ENCODE results near the gene SH3PXD2A. TPM values are rescaled to one million over a fixed set of nuclear protein-coding genes. Genes with fewer than 3 reads are reported as not detected.

Gene SH3PXD2A
- total RNA-seq, 1 donor from 2014 or later: 9.6 TPM

DNA sequence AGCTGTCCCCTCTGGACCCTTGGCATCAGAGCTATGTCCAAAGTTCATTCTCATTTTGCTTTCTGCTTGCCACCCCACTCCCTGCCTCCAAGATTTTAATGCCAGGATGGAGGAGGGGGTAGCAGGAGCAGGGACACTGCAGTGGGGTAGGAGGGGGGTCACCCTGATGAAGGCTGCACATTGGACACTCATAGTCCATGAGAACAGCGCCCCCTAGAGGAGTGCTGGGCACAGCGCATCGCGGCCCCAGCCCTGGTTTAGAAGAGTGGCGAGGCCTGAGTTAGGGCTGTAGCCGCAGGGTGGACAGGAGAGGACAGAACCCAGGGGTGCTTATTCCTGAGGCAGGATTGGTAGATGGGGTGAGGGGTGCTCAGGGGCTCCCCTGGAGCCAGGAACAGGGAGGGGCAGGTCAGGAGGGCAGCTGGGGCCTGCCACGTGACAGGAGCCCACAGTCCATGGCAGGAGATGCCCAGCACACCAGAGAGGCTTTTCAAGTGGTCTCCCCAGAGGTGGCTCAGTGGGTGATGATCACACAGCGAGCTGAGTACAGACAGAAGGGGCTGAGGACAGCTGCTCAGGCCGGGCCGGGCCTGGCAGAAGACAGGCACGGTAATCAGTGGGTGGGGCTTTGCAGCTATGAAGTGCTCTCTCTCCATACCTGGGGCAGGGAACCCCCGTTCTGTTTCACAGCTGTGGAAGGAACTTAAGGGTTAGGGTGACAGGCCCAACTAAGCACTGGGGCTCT is 290.4 kb downstream of the SH3PXD2A start:
- H3K9me3 Mint-ChIP-seq: no peaks in the 10 kb centered on the region
- no peaks in the 10 kb centered on the region for H3K36me3 Mint-ChIP-seq (ENCODE audit: low read depth)
- DNase-seq (ENCODE audit: low spot score): peak; percentile 25
- H3K4me3 Mint-ChIP-seq: no peak overlapping the region
- peaks cover 15% of the 10 kb centered on the region for H3K27me3 Mint-ChIP-seq (ENCODE audit: insufficient read depth)
- no peaks in the 10 kb centered on the region for H3K4me1 Mint-ChIP-seq (ENCODE audit: low read depth)
- intact Hi-C loops (cut with micrococcal nuclease): loop anchor here (10.0 kb wide), 1 partner anchor 150 kb away; no protein-coding TSS in a partner anchor
- H3K27ac Mint-ChIP-seq: no peak overlapping the region

GRCh38 chr10:103564116-103564501 is 291.3 kb downstream of the SH3PXD2A start:
- H3K4me3 Mint-ChIP-seq: no peak overlapping the region
- H3K4me1 Mint-ChIP-seq (ENCODE audit: low read depth): no peaks in the 10 kb centered on the region
- H3K9me3 Mint-ChIP-seq: no peaks in the 10 kb centered on the region
- no peak for DNase-seq (ENCODE audit: low spot score)
- H3K27ac Mint-ChIP-seq: no peak overlapping the region
- no peaks in the 10 kb centered on the region for H3K36me3 Mint-ChIP-seq (ENCODE audit: low read depth)
- H3K27me3 Mint-ChIP-seq (ENCODE audit: insufficient read depth): peaks cover 14% of the 10 kb centered on the region
- intact Hi-C loops (cut with micrococcal nuclease): loop anchor here (10.0 kb wide), 1 partner anchor 149 kb away; no protein-coding TSS in a partner anchor

GRCh38 chr10:103563231-103564115 is 291.9 kb downstream of the SH3PXD2A start:
- H3K4me3 Mint-ChIP-seq: no peak overlapping the region
- peaks cover 11% of the 10 kb centered on the region for H3K27me3 Mint-ChIP-seq (ENCODE audit: insufficient read depth)
- DNase-seq (ENCODE audit: low spot score): no peak
- H3K36me3 Mint-ChIP-seq (ENCODE audit: low read depth): no peaks in the 10 kb centered on the region
- H3K4me1 Mint-ChIP-seq (ENCODE audit: low read depth): no peaks in the 10 kb centered on the region
- H3K9me3 Mint-ChIP-seq: no peaks in the 10 kb centered on the region
- intact Hi-C loops (cut with micrococcal nuclease): loop anchor here (10.0 kb wide), 1 partner anchor 149 kb away; no protein-coding TSS in a partner anchor
- H3K27ac Mint-ChIP-seq: no peak overlapping the region

- DNase-seq (ENCODE audit: low spot score): no peak
- Mint-ChIP-seq H3K9me3 (no peaks in the 10 kb centered on the region), H3K4me3 (no peak overlapping the region), H3K27ac (no peak overlapping the region), H3K4me1 (ENCODE audit: low read depth) (no peaks in the 10 kb centered on the region), H3K36me3 (ENCODE audit: low read depth) (no peaks in the 10 kb centered on the region), H3K27me3 (ENCODE audit: insufficient read depth) (peaks cover 15% of the 10 kb centered on the region)
- intact Hi-C loops (cut with micrococcal nuclease): loop anchor here (10.0 kb wide), 1 partner anchor 148 kb away; no protein-coding TSS in a partner anchor
Measured at GRCh38 chr10:103562383-103562782, 293.0 kb downstream of the SH3PXD2A start.

DNA sequence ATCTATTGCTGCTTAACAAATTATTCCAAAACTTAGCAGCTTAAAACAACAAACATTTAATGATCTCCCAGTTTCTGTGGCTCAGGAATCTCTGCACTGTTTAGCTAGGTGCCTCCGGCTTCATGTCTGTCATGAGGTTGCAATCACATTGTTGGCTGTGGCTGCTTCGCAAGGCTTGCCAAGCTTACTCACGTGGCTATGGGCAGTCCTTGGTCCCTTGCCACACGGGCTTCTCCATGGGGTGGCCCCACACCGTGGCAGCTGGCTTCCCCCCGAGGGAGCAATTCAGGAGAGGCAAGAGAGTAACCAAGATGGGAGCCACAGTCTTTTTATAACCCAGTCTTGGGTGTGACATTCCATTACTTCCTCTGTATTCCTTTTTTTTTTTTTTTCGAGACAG is 294.5 kb downstream of the SH3PXD2A start:
- H3K4me1 Mint-ChIP-seq (ENCODE audit: low read depth): no peaks in the 10 kb centered on the region
- H3K9me3 Mint-ChIP-seq: no peaks in the 10 kb centered on the region
- no peak for DNase-seq (ENCODE audit: low spot score)
- H3K27me3 Mint-ChIP-seq (ENCODE audit: insufficient read depth): peaks cover 15% of the 10 kb centered on the region
- no peak overlapping the region for H3K27ac Mint-ChIP-seq
- H3K36me3 Mint-ChIP-seq (ENCODE audit: low read depth): no peaks in the 10 kb centered on the region
- no peak overlapping the region for H3K4me3 Mint-ChIP-seq
- intact Hi-C loops (cut with micrococcal nuclease): loop anchor here (10.0 kb wide), 1 partner anchor 146 kb away; no protein-coding TSS in a partner anchor

GRCh38 chr10:103559776-103560175 is 295.6 kb downstream of the SH3PXD2A start:
- intact Hi-C loops (cut with micrococcal nuclease): loop anchor here (10.0 kb wide), 1 partner anchor 145 kb away; no protein-coding TSS in a partner anchor
- Mint-ChIP-seq H3K9me3 (no peaks in the 10 kb centered on the region), H3K36me3 (ENCODE audit: low read depth) (no peaks in the 10 kb centered on the region), H3K27ac (no peak overlapping the region), H3K4me1 (ENCODE audit: low read depth) (peaks cover 2% of the 10 kb centered on the region), H3K4me3 (no peak overlapping the region), H3K27me3 (ENCODE audit: insufficient read depth) (peaks cover 16% of the 10 kb centered on the region)
- no peak for DNase-seq (ENCODE audit: low spot score)

- intact Hi-C loops (cut with micrococcal nuclease): no loop called here
Measured at GRCh38 chr10:103558911-103559310, 296.5 kb downstream of the SH3PXD2A start.

DNA sequence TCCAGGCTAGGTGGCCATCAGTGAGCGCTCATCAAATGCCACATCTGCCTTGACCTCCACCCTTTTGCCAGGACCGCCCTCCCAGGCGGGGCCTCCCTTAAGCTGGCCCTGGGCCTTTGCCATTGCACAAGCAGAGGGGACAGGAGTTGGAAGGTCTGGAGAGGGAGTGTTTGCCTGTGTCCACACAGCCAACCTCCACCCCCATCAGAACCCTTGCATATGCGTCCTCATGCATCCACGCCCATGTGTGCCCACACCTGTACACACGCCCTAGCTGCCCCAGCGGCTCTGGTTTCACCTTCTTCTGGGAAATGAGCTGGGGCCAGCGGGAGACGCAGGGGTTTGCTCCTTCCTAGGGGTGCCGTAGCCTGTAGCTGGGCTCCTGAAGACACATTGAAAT is 297.9 kb downstream of the SH3PXD2A start:
- no peak for DNase-seq (ENCODE audit: low spot score)
- Mint-ChIP-seq H3K36me3 (ENCODE audit: low read depth) (no peaks in the 10 kb centered on the region), H3K4me3 (no peak overlapping the region), H3K9me3 (no peaks in the 10 kb centered on the region), H3K4me1 (ENCODE audit: low read depth) (peaks cover 16% of the 10 kb centered on the region), H3K27me3 (ENCODE audit: insufficient read depth) (peaks cover 24% of the 10 kb centered on the region), H3K27ac (no peak overlapping the region)
- intact Hi-C loops (cut with micrococcal nuclease): no loop called here

More at GRCh38 chr10:103558911-103559310, 296.5 kb downstream of the SH3PXD2A start:
- Mint-ChIP-seq H3K4me1 (ENCODE audit: low read depth) (peaks cover 10% of the 10 kb centered on the region), H3K27ac (no peak overlapping the region), H3K4me3 (no peak overlapping the region), H3K36me3 (ENCODE audit: low read depth) (no peaks in the 10 kb centered on the region), H3K9me3 (no peaks in the 10 kb centered on the region), H3K27me3 (ENCODE audit: insufficient read depth) (peaks cover 22% of the 10 kb centered on the region)
- no peak for DNase-seq (ENCODE audit: low spot score)

DNA sequence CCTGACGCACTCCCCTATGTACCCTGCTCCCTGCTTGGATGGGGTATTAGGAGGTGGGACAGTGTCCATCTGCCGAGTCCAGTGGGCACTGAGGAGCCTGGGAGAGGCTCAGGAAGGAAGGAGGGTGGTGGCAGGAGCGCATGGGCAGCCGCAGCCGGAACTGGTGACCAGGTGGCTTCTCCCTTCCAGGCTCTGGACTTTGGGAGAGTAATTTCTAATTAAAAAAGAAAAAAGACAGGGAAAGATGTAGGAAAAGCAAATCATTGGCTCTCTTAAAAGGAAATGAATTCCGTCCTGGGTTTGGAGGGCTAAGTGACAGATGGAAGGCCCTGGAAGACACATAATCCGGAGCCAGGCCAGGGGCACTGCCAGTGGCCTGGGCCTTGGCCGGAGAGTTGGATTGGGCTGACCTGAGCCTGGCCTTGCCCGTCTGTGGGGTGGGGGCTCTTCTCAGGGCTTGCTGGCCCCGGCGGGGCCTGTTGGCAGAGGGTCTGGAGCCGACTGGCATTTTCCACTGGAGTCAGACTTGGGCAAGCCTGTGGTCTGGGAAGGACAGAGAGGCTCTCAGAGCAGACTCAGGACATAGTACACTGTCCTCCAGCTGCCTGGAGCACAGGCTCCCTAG is 298.9 kb downstream of the SH3PXD2A start:
- Mint-ChIP-seq H3K9me3 (no peaks in the 10 kb centered on the region), H3K27me3 (ENCODE audit: insufficient read depth) (peaks cover 22% of the 10 kb centered on the region), H3K36me3 (ENCODE audit: low read depth) (no peaks in the 10 kb centered on the region), H3K4me1 (ENCODE audit: low read depth) (peaks cover 19% of the 10 kb centered on the region), H3K4me3 (no peak overlapping the region), H3K27ac (no peak overlapping the region)
- no peak for DNase-seq (ENCODE audit: low spot score)
- intact Hi-C loops (cut with micrococcal nuclease): no loop called here

DNA sequence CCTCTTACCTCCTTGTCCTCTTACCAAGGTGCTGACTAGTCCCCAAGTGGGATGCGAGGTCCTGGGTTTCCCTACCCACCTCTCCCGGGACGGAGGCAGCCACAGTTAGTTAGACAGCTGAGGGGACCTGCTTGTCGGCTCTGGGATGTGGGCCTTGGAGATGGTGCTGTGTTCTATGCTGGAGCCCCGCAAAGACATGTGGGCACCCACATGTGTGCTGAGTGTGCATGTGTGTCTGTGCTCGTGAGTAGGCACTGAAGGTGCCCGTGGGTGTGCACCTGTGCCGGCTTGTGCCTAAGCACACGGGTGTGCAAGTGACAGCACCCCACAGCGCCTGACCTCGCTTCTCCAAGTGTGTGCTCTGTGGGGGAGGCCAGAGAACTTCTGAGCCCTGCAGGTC is 299.7 kb downstream of the SH3PXD2A start:
- Mint-ChIP-seq H3K27me3 (ENCODE audit: insufficient read depth) (peaks cover 22% of the 10 kb centered on the region), H3K36me3 (ENCODE audit: low read depth) (no peaks in the 10 kb centered on the region), H3K9me3 (no peaks in the 10 kb centered on the region), H3K4me1 (ENCODE audit: low read depth) (peaks cover 19% of the 10 kb centered on the region), H3K27ac (no peak overlapping the region), H3K4me3 (peak overlapping the region; percentile 24)
- intact Hi-C loops (cut with micrococcal nuclease): loop anchor here (2.0 kb wide), 2 partner anchors 31 to 61 kb away; no protein-coding TSS in a partner anchor
- DNase-seq (ENCODE audit: low spot score): no peak

GRCh38 chr10:103555325-103555649 is 300.1 kb downstream of the SH3PXD2A start:
- Mint-ChIP-seq H3K4me1 (ENCODE audit: low read depth) (peaks cover 19% of the 10 kb centered on the region), H3K27me3 (ENCODE audit: insufficient read depth) (peaks cover 20% of the 10 kb centered on the region), H3K9me3 (no peaks in the 10 kb centered on the region), H3K27ac (no peak overlapping the region), H3K4me3 (peak overlapping the region; percentile 24), H3K36me3 (ENCODE audit: low read depth) (no peaks in the 10 kb centered on the region)
- no peak for DNase-seq (ENCODE audit: low spot score)
- intact Hi-C loops (cut with micrococcal nuclease): loop anchor here (2.0 kb wide), 2 partner anchors 32 to 60 kb away; no protein-coding TSS in a partner anchor

GRCh38 chr10:103554488-103555324 is 300.7 kb downstream of the SH3PXD2A start:
- Mint-ChIP-seq H3K36me3 (ENCODE audit: low read depth) (no peaks in the 10 kb centered on the region), H3K4me1 (ENCODE audit: low read depth) (peaks cover 19% of the 10 kb centered on the region), H3K27me3 (ENCODE audit: insufficient read depth) (peaks cover 16% of the 10 kb centered on the region), H3K4me3 (peak overlapping the region; percentile 72), H3K27ac (no peak overlapping the region), H3K9me3 (no peaks in the 10 kb centered on the region)
- intact Hi-C loops (cut with micrococcal nuclease): loop anchor here (1.0 to 2.0 kb wide), 3 partner anchors 32 to 60 kb away; no protein-coding TSS in a partner anchor
- peak; percentile 16 for DNase-seq (ENCODE audit: low spot score)
